H1 (cell line): ENCODE data around the gene GSPT2. TPM values are rescaled to one million over a fixed set of nuclear protein-coding genes. Genes with fewer than 3 reads are reported as not detected.

Source experiments
- BACH1 ChIP-seq: IDR thresholded peaks from 2 replicates; pipeline ENCODE4 v1.6.1; 2012; ENCODE audit warnings: low read length, improper control_type of control experiment
- CBX8 ChIP-seq: fragments of 300-800, 300-1000 bp; sonication (generic); IDR thresholded peaks from 2 replicates; pipeline ENCODE4 v1.7.1; 2016; ENCODE audit warnings: low read depth, low read length, borderline replicate concordance
- CHD7 ChIP-seq: fragments of 300-600 bp; sonication (generic); IDR thresholded peaks from 2 replicates; pipeline ENCODE4 v1.7.1; 2012; ENCODE audit warnings: low read length, moderate library complexity, mild to moderate bottlenecking, inconsistent platforms; ENCODE audit not compliant: insufficient replicate concordance
- CREB1 ChIP-seq: IDR thresholded peaks from 2 replicates; pipeline ENCODE4 v1.6.1; 2012; ENCODE audit warnings: inconsistent platforms
- GTF2F1 ChIP-seq: IDR thresholded peaks from 2 replicates; pipeline ENCODE4 v1.6.1; 2012; ENCODE audit warnings: low read depth, low read length, improper control_type of control experiment, borderline replicate concordance
- JUND ChIP-seq: IDR thresholded peaks from 2 replicates; pipeline ENCODE4 v1.6.1; 2011; ENCODE audit warnings: mild to moderate bottlenecking, improper control_type of control experiment, low read length
- SUZ12 ChIP-seq: fragments of 200-600 bp; sonication (generic); IDR thresholded peaks from 2 replicates; pipeline ENCODE4 v1.6.1; 2012; ENCODE audit warnings: mild to moderate bottlenecking, inconsistent platforms, low read length, moderate library complexity, mixed read lengths
- USF2 ChIP-seq: IDR thresholded peaks from 2 replicates; pipeline ENCODE4 v1.6.1; 2011; ENCODE audit warnings: low read length, improper control_type of control experiment
- YY1 ChIP-seq: IDR thresholded peaks from 2 replicates; pipeline ENCODE4 v1.6.1; 2011; ENCODE audit warnings: low read depth, mild to moderate bottlenecking, low read length
- ZNF274 ChIP-seq: IDR thresholded peaks from 2 replicates; pipeline ENCODE4 v1.7.0; 2012; ENCODE audit warnings: low read length, borderline replicate concordance; ENCODE audit errors: extremely low read depth
- polyA plus RNA-seq, 7 experiments: library from polyadenylated mRNA; depleted of rRNA in 3 of 7; stranded (reverse) in 5 of 7; unstranded in 2 of 7; fragments of >200 nt in 5 of 7; fragments of 200-250 nt in 2 of 7; gene quantifications; 1 replicate in 5 of 7; 2 replicates in 1 of 7; 4 replicates in 1 of 7; pipeline versions ENCODE4 v1.2.1 to v1.2.3, GENCODE V29; 2011 to 2013; ENCODE audit warnings: missing spikeins in 2 of 7, mixed read lengths in 2 of 7
- total RNA-seq: library from RNA; stranded (reverse); fragmentation: NEBNext Ultra II Directional; extraction: Animal tissue kit (Norgen Biotek cat#: 25700); gene quantifications from 2 replicates; pipeline ENCODE4 v1.2.1, GENCODE V29; 2021

The GSPT2 gene
- total and polyA plus RNA-seq, 2 of the 8 experiments (the other 6 are each of a cell fraction or from before 2014, with no cell fraction given), result 10.8 to 28.2 TPM

GRCh38 chrX:51747671-51748070 lies 4.4 kb downstream of the GSPT2 start (continued):
- TF ChIP-seq CHD7 (no peak), GTF2F1 (no peak), BACH1 (no peak), USF2 (no peak), SUZ12 (no peak), YY1 (no peak), ZNF274 (no peak), CREB1 (no peak), CBX8 (no peak), JUND (no peak)
